Measurements from ENCODE around the gene SDHC. TPM values are rescaled to one million over a fixed set of nuclear protein-coding genes. Genes with fewer than 3 reads are reported as not detected.

Gene SDHC
- 19.9 and 38.8 TPM in 2 replicates for total RNA-seq

GRCh38 chr1:161314201-161314981, at the start of gene SDHC:
SDHC (plus strand) TSS chr1:161314381; CDS start chr1:161314406, 25 bp downstream.

GRCh38 chr1:161309868-161310267, 4.3 kb upstream of the SDHC start, which contains the start of gene MPZ:
MPZ (minus strand) TSS chr1:161309968; CDS start chr1:161309905, 63 bp downstream.

GRCh38 chr1:161367684-161368400, 53.7 kb downstream of the SDHC start, which contains the start of gene CFAP126:
CFAP126 (minus strand) TSS chr1:161367876; CDS start chr1:161367868, 8 bp downstream.

Other genes starting within 250 kb of the SDHC start
- 1.8 TPM in 1 of 2 replicates, not detected in the other for gene ARHGAP30, start 244.5 kb upstream of the SDHC start, total RNA-seq
- gene NECTIN4, start 224.8 kb upstream of the SDHC start, total RNA-seq: not detected in 2 replicates
- 0.16 and 7.6 TPM in 2 replicates for gene KLHDC9, start 216.0 kb upstream of the SDHC start, total RNA-seq
- 32.1 and 40.5 TPM in 2 replicates for gene PFDN2, start 196.3 kb upstream of the SDHC start, total RNA-seq
- 26.2 and 30.7 TPM in 2 replicates for gene NIT1, start 196.3 kb upstream of the SDHC start, total RNA-seq
- 22.7 and 22.8 TPM in 2 replicates for gene DEDD, start 181.7 kb upstream of the SDHC start, total RNA-seq
- 60.6 and 78.7 TPM in 2 replicates for gene UFC1, start 160.4 kb upstream of the SDHC start, total RNA-seq
- 7.3 and 7.4 TPM in 2 replicates for gene USP21, start 154.9 kb upstream of the SDHC start, total RNA-seq
- gene PPOX, start 148.0 kb upstream of the SDHC start, total RNA-seq: 13.4 TPM in 2 replicates
- gene B4GALT3, start 136.9 kb upstream of the SDHC start, total RNA-seq: 15.3 and 17.0 TPM in 2 replicates
- 6.5 and 12.2 TPM in 2 replicates for gene ADAMTS4, start 115.3 kb upstream of the SDHC start, total RNA-seq
- 82.5 and 92.6 TPM in 2 replicates for gene NDUFS2, start 112.0 kb upstream of the SDHC start, total RNA-seq
- not detected in 2 replicates for gene FCER1G, start 99.1 kb upstream of the SDHC start, total RNA-seq
- not detected in 2 replicates for gene APOA2, start 90.8 kb upstream of the SDHC start, total RNA-seq
- 6.0 and 6.9 TPM in 2 replicates for gene TOMM40L, start 88.3 kb upstream of the SDHC start, total RNA-seq
- gene NR1I3, start 76.2 kb upstream of the SDHC start, total RNA-seq: not detected in 2 replicates
- not detected in 2 replicates for gene PCP4L1, start 55.6 kb upstream of the SDHC start, total RNA-seq
- gene MPZ, start 4.4 kb upstream of the SDHC start, total RNA-seq: 0.90 and 1.1 TPM in 2 replicates
- not detected in 2 replicates for gene CFAP126, start 53.5 kb downstream of the SDHC start, total RNA-seq
- not detected in 2 replicates for gene FCGR2A, start 191.1 kb downstream of the SDHC start, total RNA-seq
- 0.90 TPM in 1 of 2 replicates, not detected in the other for gene HSPA6, start 210.2 kb downstream of the SDHC start, total RNA-seq
- gene FCGR3A, start 235.4 kb downstream of the SDHC start, total RNA-seq: not detected in 2 replicates